Peyer's patch (tissue), 4 donors: Measurements from ENCODE around the gene USH2A.

ENCODE experiments used
- POLR2A ChIP-seq, 2 donors: fragments of 450-650 bp; IDR thresholded peaks; one replicate each; pipeline ENCODE4 v1.5.1; 2017; ENCODE audit warnings: antibody characterized with exemption in 2 of 2, mild to moderate bottlenecking in 2 of 2, moderate library complexity in 2 of 2
- TF ChIP-seq, protein P1 (sequence below), 6 experiments: fragments of 450-650 bp in 4 of 6; fragments of 200-600 bp in 2 of 6; sonication (generic) in 1 of 6; IDR thresholded peaks; one replicate each; pipeline ENCODE4 v1.5.1; 2017 to 2019; ENCODE audit warnings: antibody characterized with exemption in 6 of 6, mild to moderate bottlenecking in 3 of 6, moderate library complexity in 1 of 6

DNA sequence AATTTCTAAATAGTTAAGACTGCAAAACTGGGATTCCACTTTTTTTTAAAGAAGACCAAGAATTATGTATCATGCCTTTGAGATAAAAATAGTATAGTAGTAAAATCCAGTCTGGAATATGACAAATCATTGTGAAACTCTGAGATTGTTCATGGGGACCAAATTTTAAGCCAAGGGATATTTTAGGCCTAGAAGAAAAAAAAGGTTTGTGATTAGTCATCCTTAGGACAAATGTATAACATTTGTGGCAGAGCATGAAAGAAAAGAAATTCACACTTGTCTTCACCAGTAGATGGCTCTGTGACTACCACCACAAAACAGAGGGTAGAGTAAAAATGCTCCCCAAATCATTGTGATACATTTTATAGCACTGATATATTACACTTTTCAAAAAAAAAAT lies 630.1 kb downstream of the USH2A start:
- TF ChIP-seq, protein P1, sequence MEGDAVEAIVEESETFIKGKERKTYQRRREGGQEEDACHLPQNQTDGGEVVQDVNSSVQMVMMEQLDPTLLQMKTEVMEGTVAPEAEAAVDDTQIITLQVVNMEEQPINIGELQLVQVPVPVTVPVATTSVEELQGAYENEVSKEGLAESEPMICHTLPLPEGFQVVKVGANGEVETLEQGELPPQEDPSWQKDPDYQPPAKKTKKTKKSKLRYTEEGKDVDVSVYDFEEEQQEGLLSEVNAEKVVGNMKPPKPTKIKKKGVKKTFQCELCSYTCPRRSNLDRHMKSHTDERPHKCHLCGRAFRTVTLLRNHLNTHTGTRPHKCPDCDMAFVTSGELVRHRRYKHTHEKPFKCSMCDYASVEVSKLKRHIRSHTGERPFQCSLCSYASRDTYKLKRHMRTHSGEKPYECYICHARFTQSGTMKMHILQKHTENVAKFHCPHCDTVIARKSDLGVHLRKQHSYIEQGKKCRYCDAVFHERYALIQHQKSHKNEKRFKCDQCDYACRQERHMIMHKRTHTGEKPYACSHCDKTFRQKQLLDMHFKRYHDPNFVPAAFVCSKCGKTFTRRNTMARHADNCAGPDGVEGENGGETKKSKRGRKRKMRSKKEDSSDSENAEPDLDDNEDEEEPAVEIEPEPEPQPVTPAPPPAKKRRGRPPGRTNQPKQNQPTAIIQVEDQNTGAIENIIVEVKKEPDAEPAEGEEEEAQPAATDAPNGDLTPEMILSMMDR (IDR thresholded peaks at IDR 0.05) = peak in 1 of 6 experiments; percentile 3
- TF ChIP-seq POLR2A (IDR thresholded peaks at IDR 0.05) = no peak
